GM20431 (cell line): ENCODE results near the gene PARP14.

Source experiments
- in situ Hi-C: fragments of 300-500 bp; cut with MseI, MboI; formaldehyde crosslinking; loops from one replicate; pipeline ENCODE4 v1.15.0; 2020; ENCODE audit warnings: low sequenced_read_pairs; ENCODE audit not compliant: unreplicated experiment

Gene PARP14

DNA sequence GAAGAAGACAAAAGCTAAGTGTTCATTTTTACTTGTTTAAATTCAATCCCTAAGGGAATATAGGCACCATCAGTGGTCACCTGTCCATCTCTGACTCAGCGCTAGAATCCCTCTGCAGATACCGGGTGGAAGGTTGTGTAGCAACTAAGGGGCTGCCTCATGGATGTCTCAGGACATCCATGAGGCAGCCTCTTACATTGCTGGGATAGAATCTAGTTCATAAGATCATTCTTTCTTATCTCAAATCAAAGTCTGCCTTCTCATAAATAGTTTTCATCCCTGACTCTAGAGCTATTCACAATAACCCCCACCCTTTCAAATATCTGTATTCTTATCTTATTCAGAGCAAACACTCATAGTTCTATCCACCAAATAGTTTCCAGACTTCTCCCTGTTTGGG is 74.9 kb downstream of the PARP14 start:
- in situ Hi-C loops = no loop called here

GRCh38 chr3:122758877-122759560 is 78.4 kb downstream of the PARP14 start:
- in situ Hi-C loops = no loop called here

DNA sequence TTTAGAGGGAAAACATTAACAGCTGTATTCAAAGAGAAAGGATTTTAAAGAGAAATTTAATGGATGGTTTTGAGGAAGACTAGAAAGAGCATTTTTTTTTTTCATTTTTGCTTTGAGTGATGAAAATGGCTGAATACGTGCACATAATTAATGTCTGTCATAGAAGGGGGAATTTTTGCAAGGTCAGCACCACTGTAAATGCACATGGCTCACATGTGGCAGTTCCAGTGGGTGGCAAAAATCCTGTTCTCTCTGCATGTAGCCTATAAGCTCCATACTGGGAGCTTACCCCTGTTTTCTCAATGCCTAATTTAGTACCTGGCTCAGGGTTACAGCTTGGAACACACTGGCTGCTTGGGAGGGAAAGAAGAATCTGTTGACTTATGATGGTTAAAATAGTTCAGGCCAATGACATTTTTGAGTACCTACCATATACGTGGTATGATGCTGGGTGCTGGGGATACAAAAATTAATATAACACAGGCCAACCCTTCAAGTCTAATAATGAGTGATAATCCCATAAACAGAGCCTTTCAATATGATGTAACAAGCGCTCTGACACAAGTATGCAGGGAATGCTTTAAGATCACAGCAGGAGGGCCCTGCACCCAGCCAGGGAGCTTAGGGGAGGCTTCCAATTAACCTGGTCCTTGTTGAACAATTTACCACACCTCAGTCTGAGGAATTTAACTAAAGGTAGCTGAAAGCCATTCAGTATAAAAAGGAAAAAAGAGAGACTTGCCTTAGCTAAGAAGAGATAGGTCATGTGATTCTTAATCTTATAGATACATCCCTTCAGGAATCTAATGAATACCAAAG is 80.0 kb downstream of the PARP14 start:
- in situ Hi-C loops = no loop called here

DNA sequence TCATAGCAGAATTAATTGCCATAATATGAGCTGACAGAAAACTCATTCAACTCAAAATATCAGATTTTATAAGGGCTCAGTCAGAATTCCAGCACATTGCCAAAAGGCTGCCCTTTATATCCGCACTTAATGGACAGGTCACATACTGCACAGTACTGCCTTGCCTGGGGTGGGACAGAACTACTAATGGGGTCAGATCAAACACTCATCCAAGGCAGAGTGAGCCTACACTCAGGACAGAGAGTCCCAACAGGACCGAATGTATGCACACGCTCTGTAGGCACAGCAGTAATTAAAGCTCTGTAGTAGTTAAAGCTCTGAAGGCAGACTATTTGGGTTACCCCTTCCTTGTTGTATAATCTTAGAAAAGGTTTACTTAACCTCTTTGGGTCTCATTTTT is 85.8 kb downstream of the PARP14 start:
- in situ Hi-C loops = no loop called here

- in situ Hi-C loops = no loop called here
These were observed 87.1 kb downstream of the PARP14 start for GRCh38 chr3:122767540-122768372.

GRCh38 chr3:122770521-122771202 is 90.0 kb downstream of the PARP14 start:
- in situ Hi-C loops = no loop called here

DNA sequence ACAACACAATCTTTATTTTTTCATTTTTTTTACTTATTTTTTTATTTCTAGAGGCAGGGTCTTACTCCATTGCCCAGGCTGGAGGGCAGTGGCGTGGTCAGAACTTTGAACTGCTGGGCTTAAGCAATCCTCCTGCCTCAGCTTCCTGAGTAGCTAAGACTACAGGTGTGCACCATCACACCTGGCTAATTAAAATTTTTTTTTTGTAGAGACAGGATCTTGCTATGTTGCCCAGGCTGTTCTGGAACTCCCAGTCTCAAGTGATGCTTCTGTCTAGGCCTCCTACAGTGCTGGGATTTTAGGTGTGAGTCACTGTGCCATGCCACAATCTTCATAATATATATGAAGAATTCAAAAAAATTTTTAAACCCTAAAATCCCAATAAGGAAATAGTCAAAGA is 92.2 kb downstream of the PARP14 start:
- in situ Hi-C loops = no loop called here

- in situ Hi-C loops = no loop called here
These were observed 93.4 kb downstream of the PARP14 start for GRCh38 chr3:122773944-122774509.

DNA sequence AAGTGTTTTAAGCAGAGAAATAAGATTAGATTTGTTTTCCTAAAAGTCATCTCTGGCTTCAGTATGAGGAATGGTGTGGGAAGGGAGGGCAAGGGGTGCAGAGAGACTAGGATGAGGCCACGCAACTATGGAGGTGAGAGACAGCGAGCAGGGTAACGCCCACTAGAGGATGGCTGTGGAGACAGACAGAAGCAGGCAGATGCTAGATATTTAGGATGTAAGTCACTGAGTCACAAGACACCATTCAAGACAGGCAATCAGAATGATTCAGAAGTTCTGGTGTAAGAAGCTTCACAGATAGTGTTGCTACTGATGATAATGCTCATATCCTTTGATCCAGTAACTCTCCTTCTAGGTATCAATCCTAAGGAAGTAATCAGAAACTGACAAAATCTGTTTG is 93.9 kb downstream of the PARP14 start:
- in situ Hi-C loops = no loop called here

GRCh38 chr3:122776675-122777468 is 96.2 kb downstream of the PARP14 start:
- in situ Hi-C loops = no loop called here

- in situ Hi-C loops = no loop called here
These were observed 96.9 kb downstream of the PARP14 start for GRCh38 chr3:122777563-122777962.
